GM12878 (cell line): Measurements from ENCODE around the gene SLC43A1.

Source experiments
- ATF7 ChIP-seq: fragments of 450-650 bp; IDR thresholded peaks from 2 replicates; pipeline ENCODE4 v1.6.1; 2016; ENCODE audit warnings: low read depth, mild to moderate bottlenecking
- CEBPB ChIP-seq, 2 experiments: fragments of 150-350 bp in 1 of 2; IDR thresholded peaks; 2 replicates each; pipeline ENCODE4 v1.6.1; 2012 to 2014; ENCODE audit warnings: low read depth in 2 of 2, low read length in 2 of 2, borderline replicate concordance in 1 of 2, inconsistent platforms in 1 of 2
- CREB1 ChIP-seq: IDR thresholded peaks from 2 replicates; pipeline ENCODE4 v1.6.1; 2012; ENCODE audit warnings: low read depth, mild to moderate bottlenecking, inconsistent platforms
- CTCF ChIP-seq, 3 experiments: IDR thresholded peaks in 2 of 3; conservative IDR thresholded peaks in 1 of 3; 2 replicates each; pipeline ENCODE4 v1.5.1; 2011; ENCODE audit warnings: low read depth in 3 of 3, low read length in 3 of 3, mild to moderate bottlenecking in 3 of 3, control low read depth in 2 of 3, moderate library complexity in 2 of 3, inconsistent platforms in 1 of 3, mixed read lengths in 1 of 3; ENCODE audit not compliant: control insufficient read depth in 2 of 3, insufficient read depth in 1 of 3; ENCODE audit errors: extremely low read depth in 1 of 3
- ESRRA ChIP-seq: IDR thresholded peaks from 2 replicates; pipeline ENCODE4 v1.6.1; 2012; ENCODE audit warnings: mild to moderate bottlenecking, low read length, improper control_type of control experiment
- FOXK2 ChIP-seq: fragments of 450-650 bp; IDR thresholded peaks from 2 replicates; pipeline ENCODE4 v1.6.1; 2017; ENCODE audit warnings: mild to moderate bottlenecking, moderate library complexity
- JUND ChIP-seq: IDR thresholded peaks from 2 replicates; pipeline ENCODE4 v1.6.1; 2012; ENCODE audit warnings: low read depth, mild to moderate bottlenecking, low read length, improper control_type of control experiment, moderate library complexity
- MYC ChIP-seq: IDR thresholded peaks from 2 replicates; pipeline ENCODE4 v1.6.1; 2011; ENCODE audit warnings: mild to moderate bottlenecking, low read length, moderate library complexity, inconsistent platforms; ENCODE audit not compliant: insufficient read depth, insufficient replicate concordance, insufficient read length, severe bottlenecking
- RB1 ChIP-seq: fragments of 450-650 bp; formaldehyde crosslinking; IDR thresholded peaks from 2 replicates; pipeline ENCODE4 v1.6.1; 2017; ENCODE audit warnings: mild to moderate bottlenecking, borderline replicate concordance
- REST ChIP-seq: IDR thresholded peaks from 2 replicates; pipeline ENCODE4 v1.6.1; 2012; ENCODE audit warnings: mild to moderate bottlenecking, low read depth, low read length
- SMAD1 ChIP-seq: fragments of 450-650 bp; IDR thresholded peaks from 2 replicates; pipeline ENCODE4 v1.6.1; 2018; ENCODE audit warnings: mild to moderate bottlenecking, low read depth; ENCODE audit not compliant: partially characterized antibody
- TCF7 ChIP-seq: IDR thresholded peaks from 2 replicates; pipeline ENCODE4 v1.6.1; 2014; ENCODE audit warnings: antibody characterized with exemption, borderline replicate concordance
- TF ChIP-seq, protein P1 (sequence below): fragments of 450-650 bp; IDR thresholded peaks from 2 replicates; pipeline ENCODE4 v1.6.1; 2017; ENCODE audit warnings: mild to moderate bottlenecking, low read depth, inconsistent platforms; ENCODE audit not compliant: poor library complexity, severe bottlenecking
- TF ChIP-seq, protein P2 (sequence below): fragments of 450-650 bp; IDR thresholded peaks from 2 replicates; pipeline ENCODE4 v1.6.1; 2016; ENCODE audit warnings: mild to moderate bottlenecking

- TF ChIP-seq CTCF (IDR thresholded peaks at IDR 0.05 in 2 of 3, conservative IDR thresholded peaks at IDR 0.05 in 1 of 3; ENCODE audit: control insufficient read depth in 2 of 3, extremely low read depth in 1 of 3, insufficient read depth in 1 of 3, low read depth in 3 of 3, low read length in 3 of 3), result no peak
- TF ChIP-seq, protein P1, sequence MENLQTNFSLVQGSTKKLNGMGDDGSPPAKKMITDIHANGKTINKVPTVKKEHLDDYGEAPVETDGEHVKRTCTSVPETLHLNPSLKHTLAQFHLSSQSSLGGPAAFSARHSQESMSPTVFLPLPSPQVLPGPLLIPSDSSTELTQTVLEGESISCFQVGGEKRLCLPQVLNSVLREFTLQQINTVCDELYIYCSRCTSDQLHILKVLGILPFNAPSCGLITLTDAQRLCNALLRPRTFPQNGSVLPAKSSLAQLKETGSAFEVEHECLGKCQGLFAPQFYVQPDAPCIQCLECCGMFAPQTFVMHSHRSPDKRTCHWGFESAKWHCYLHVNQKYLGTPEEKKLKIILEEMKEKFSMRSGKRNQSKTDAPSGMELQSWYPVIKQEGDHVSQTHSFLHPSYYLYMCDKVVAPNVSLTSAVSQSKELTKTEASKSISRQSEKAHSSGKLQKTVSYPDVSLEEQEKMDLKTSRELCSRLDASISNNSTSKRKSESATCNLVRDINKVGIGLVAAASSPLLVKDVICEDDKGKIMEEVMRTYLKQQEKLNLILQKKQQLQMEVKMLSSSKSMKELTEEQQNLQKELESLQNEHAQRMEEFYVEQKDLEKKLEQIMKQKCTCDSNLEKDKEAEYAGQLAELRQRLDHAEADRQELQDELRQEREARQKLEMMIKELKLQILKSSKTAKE, result no peak
- TF ChIP-seq CEBPB (IDR thresholded peaks at IDR 0.05; ENCODE audit: borderline replicate concordance in 1 of 2, low read depth in 2 of 2, low read length in 2 of 2), result no peak
- TF ChIP-seq ATF7, result no peak
- no peak for TF ChIP-seq FOXK2
- no peak for TF ChIP-seq JUND
- no peak for TF ChIP-seq REST
- no peak for TF ChIP-seq CREB1
- TF ChIP-seq MYC, result no peak
- no peak for TF ChIP-seq SMAD1
- TF ChIP-seq TCF7, result no peak
- TF ChIP-seq, protein P2, sequence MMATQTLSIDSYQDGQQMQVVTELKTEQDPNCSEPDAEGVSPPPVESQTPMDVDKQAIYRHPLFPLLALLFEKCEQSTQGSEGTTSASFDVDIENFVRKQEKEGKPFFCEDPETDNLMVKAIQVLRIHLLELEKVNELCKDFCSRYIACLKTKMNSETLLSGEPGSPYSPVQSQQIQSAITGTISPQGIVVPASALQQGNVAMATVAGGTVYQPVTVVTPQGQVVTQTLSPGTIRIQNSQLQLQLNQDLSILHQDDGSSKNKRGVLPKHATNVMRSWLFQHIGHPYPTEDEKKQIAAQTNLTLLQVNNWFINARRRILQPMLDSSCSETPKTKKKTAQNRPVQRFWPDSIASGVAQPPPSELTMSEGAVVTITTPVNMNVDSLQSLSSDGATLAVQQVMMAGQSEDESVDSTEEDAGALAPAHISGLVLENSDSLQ, result no peak
- TF ChIP-seq RB1, result no peak
- no peak for TF ChIP-seq ESRRA
Observed at GRCh38 chr11:57502376-57502775, 13.1 kb downstream of the SLC43A1 start.
